ENCODE results near the gene TNFRSF17.

GRCh38 chr16:11976850-11977375, 11.9 kb downstream of the TNFRSF17 start:
- no peak for TF ChIP-seq BACH1 (IDR thresholded peaks at IDR 0.05; ENCODE audit: low read length)
- TF ChIP-seq, protein P1, sequence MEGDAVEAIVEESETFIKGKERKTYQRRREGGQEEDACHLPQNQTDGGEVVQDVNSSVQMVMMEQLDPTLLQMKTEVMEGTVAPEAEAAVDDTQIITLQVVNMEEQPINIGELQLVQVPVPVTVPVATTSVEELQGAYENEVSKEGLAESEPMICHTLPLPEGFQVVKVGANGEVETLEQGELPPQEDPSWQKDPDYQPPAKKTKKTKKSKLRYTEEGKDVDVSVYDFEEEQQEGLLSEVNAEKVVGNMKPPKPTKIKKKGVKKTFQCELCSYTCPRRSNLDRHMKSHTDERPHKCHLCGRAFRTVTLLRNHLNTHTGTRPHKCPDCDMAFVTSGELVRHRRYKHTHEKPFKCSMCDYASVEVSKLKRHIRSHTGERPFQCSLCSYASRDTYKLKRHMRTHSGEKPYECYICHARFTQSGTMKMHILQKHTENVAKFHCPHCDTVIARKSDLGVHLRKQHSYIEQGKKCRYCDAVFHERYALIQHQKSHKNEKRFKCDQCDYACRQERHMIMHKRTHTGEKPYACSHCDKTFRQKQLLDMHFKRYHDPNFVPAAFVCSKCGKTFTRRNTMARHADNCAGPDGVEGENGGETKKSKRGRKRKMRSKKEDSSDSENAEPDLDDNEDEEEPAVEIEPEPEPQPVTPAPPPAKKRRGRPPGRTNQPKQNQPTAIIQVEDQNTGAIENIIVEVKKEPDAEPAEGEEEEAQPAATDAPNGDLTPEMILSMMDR (IDR thresholded peaks at IDR 0.05; ENCODE audit: control extremely low read depth in 1 of 3, insufficient read depth in 1 of 3, low read depth in 1 of 3, low read length in 3 of 3), result no peak

All from H1 (cell line).